Ectodermal cell (in vitro differentiated cells): ENCODE measurements around the gene OTX2.

ENCODE experiments used
- H3K27ac ChIP-seq: 2 replicates; pipeline ENCODE4 v1.7.0; 2013; ENCODE audit warnings: mild to moderate bottlenecking, low read depth, low read length; ENCODE audit not compliant: insufficient read depth, poor library complexity, severe bottlenecking
- H3K27me3 ChIP-seq: 2 replicates; pipeline ENCODE4 v1.7.0; 2013; ENCODE audit warnings: mild to moderate bottlenecking, low read length; ENCODE audit not compliant: insufficient read depth, control insufficient read depth, poor library complexity, severe bottlenecking
- H3K36me3 ChIP-seq: one replicate; pipeline ENCODE4 v1.7.0; 2013; ENCODE audit warnings: low read length; ENCODE audit not compliant: control insufficient read depth, insufficient read depth
- H3K4me1 ChIP-seq: one replicate; pipeline ENCODE4 v1.7.0; 2013; ENCODE audit warnings: low read length; ENCODE audit not compliant: control insufficient read depth, insufficient read depth
- H3K4me3 ChIP-seq: 2 replicates; pipeline ENCODE4 v1.7.0; 2013; ENCODE audit warnings: low read depth, low read length, control low read depth; ENCODE audit not compliant: insufficient read depth
- H3K9me3 ChIP-seq: 2 replicates; pipeline ENCODE4 v1.7.0; 2013; ENCODE audit warnings: mild to moderate bottlenecking, low read length, moderate library complexity; ENCODE audit not compliant: control insufficient read depth
- WGBS, 2 experiments: methylation state at CpG; one replicate each; pipeline ENCODE4 v1.1.7; 2013; ENCODE audit warnings: missing lambda C conversion rate in 2 of 2; 5-methylcytosine and 5-hydroxymethylcytosine counted together

Gene OTX2

DNA sequence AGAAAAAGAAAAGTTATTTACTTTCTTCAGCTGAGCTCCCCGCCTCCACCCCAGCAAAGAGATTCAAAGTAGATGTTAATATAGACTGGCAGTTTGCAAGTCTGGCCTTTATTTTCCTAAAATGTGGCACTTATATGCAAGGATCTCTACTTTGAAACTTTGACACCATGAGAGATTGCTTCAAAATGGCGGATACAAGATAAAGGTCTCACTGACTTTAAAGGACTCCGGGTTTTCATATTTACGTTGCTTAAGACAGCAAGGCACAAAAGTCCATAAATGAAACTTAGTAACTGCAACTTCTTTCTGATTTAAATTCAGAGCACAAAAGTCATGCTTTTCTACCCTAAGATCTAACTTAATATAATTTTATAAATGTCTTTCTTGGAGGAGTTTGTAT, 3.5 kb downstream of the OTX2 start:
- H3K4me3 ChIP-seq = peak overlapping the region; percentile 83
- peaks cover 100% of the 10 kb centered on the region for H3K27me3 ChIP-seq
- no peaks in the 10 kb centered on the region for H3K9me3 ChIP-seq
- peaks cover 4% of the 10 kb centered on the region for H3K4me1 ChIP-seq
- peaks cover 18% of the 10 kb centered on the region for H3K36me3 ChIP-seq
- 0 to 4% methylated on average over 4 of the region's 4 CpGs for WGBS, 2 experiments
- no peak overlapping the region for H3K27ac ChIP-seq

- Histone ChIP-seq H3K27ac (peak overlapping the region; percentile 52), H3K4me1 (peaks cover 5% of the 10 kb centered on the region), H3K4me3 (peak overlapping the region; percentile 83), H3K9me3 (no peaks in the 10 kb centered on the region), H3K27me3 (peaks cover 100% of the 10 kb centered on the region), H3K36me3 (peaks cover 18% of the 10 kb centered on the region)
- WGBS, 2 experiments = 0% methylated on average over 6 of the region's 9 CpGs
These were observed 4.1 kb downstream of the OTX2 start for GRCh38 chr14:56805992-56806727.

- no peaks in the 10 kb centered on the region for H3K9me3 ChIP-seq
- H3K4me1 ChIP-seq = peaks cover 13% of the 10 kb centered on the region
- peaks cover 18% of the 10 kb centered on the region for H3K36me3 ChIP-seq
- WGBS, 2 experiments = 1% methylated on average over 17 to 18 of the region's 18 CpGs
- H3K27me3 ChIP-seq = peaks cover 100% of the 10 kb centered on the region
- H3K4me3 ChIP-seq = peak overlapping the region; percentile 83
- peak overlapping the region; percentile 52 for H3K27ac ChIP-seq
These were observed 4.9 kb downstream of the OTX2 start for GRCh38 chr14:56805201-56805991.

DNA sequence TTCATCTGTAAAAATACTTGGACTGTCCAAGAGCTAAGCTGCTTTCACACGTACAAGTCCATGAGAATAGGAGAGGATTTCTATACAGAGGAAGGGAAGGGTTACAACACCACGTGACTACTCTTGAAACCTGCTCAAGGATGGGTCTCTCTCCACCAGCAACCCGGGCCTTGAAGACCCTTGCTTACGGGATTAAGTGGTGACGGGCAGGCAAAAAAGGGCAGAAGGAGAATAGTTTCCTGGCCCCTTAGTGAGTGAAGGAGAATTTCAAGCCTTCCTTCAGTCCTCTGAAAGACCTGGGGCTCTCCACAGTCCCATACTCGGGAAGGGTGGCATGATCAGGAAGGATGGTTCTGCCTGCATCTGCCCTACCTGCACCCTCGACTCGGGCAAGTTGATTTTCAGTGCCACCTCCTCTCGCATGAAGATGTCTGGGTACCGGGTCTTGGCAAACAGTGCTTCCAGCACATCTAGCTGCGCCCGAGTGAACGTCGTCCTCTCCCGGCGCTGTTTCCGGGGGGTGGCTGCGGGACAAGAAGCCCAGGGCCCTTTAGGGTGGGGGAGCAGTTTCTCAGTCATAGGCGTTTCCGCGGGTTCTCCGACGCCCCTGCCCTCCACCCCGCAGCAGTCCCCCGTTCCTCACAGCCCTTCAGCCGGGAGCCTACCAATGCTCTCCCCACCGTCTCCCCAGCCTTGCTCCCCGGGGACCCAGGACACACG, 6.3 kb downstream of the OTX2 start:
- Histone ChIP-seq H3K9me3 (no peaks in the 10 kb centered on the region), H3K27ac (no peak overlapping the region), H3K4me3 (peak overlapping the region; percentile 83), H3K4me1 (peaks cover 15% of the 10 kb centered on the region), H3K36me3 (peaks cover 18% of the 10 kb centered on the region), H3K27me3 (peaks cover 100% of the 10 kb centered on the region)
- 6 to 7% methylated on average over 29 of the region's 29 CpGs for WGBS, 2 experiments

GRCh38 chr14:56801920-56802319, 8.4 kb downstream of the OTX2 start:
- 79 to 82% methylated on average over 3 of the region's 3 CpGs for WGBS, 2 experiments
- Histone ChIP-seq H3K27me3 (peaks cover 100% of the 10 kb centered on the region), H3K4me3 (peak overlapping the region; percentile 83), H3K9me3 (no peaks in the 10 kb centered on the region), H3K36me3 (peaks cover 18% of the 10 kb centered on the region), H3K27ac (no peak overlapping the region), H3K4me1 (peaks cover 26% of the 10 kb centered on the region)

DNA sequence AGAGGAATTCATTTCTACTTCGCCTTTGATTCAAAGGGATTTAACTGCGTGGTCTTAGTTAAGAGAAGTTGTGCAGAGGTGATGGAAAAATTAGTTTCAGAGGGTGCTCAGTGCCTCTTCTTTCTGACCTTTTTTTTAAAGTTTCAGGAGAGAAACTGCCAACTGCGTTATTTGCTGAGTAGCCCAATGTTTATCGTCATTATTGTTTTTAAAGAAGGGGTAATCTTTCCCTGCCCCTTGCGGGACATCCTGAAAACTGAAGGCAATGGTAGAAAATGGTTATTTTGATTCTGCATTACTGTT, 11.0 kb downstream of the OTX2 start:
- Histone ChIP-seq H3K27me3 (peaks cover 100% of the 10 kb centered on the region), H3K36me3 (peaks cover 11% of the 10 kb centered on the region), H3K4me3 (no peak overlapping the region)

DNA sequence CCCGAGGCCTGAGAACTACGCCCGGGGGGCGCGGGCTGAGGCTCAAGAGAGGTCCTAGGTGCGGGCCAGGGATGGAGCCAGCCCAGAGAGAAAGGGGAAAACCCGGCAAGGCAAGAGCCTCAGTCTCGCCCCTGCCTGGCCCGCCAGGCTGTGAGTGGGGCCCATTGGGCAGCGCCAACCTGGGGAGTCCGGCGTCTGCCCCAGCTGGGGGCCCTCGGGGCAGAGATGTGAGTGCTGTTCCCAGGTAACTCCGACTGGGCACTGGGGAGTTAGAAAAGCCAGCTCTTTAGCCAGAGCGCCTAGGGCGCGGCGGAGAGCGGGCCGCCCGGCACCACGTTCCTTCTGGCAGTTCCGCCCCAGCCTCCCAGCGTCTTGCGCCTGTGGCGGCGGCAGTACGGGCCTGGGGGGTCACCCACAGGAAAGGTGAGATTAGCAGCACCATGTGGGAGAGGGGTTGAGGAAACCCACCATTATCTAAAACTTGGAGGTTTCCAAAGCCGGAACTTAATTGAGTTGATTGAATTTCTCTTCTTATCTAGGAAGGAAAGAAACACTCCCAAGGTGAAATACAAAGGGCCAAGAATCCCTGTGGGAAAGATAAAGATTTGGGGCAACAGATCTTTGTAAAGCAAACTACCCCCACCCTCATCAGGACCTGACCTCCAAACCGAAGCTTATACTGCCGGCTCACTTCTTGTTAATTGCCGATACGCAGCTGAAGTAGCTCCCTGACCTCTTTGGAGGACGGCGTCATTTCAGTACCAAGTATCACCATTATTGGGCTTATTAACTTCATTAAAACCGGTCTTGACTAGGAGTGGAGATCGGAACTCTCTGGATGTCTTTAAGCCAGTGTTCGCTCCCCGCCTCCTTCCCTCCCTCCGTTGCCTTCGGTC, 11.6 kb downstream of the OTX2 start:
- H3K27ac ChIP-seq = no peak overlapping the region
- H3K36me3 ChIP-seq = peaks cover 6% of the 10 kb centered on the region
- peaks cover 100% of the 10 kb centered on the region for H3K27me3 ChIP-seq
- no peaks in the 10 kb centered on the region for H3K9me3 ChIP-seq
- 5 to 7% methylated on average over 40 to 41 of the region's 41 CpGs for WGBS, 2 experiments
- peak overlapping the region; percentile 21 for H3K4me3 ChIP-seq
- peaks cover 27% of the 10 kb centered on the region for H3K4me1 ChIP-seq

More for the DNA sequence above, 11.0 kb downstream of the OTX2 start:
- WGBS, 2 experiments = 11 to 13% methylated on average over 5 of the region's 5 CpGs
- Histone ChIP-seq H3K27ac (no peak overlapping the region), H3K4me1 (peaks cover 27% of the 10 kb centered on the region), H3K9me3 (no peaks in the 10 kb centered on the region)

- Histone ChIP-seq H3K27ac (no peak overlapping the region), H3K27me3 (peaks cover 100% of the 10 kb centered on the region), H3K9me3 (no peaks in the 10 kb centered on the region), H3K36me3 (peaks cover 3% of the 10 kb centered on the region), H3K4me1 (peaks cover 27% of the 10 kb centered on the region), H3K4me3 (peak overlapping the region; percentile 21)
- WGBS, 2 experiments = 4 to 5% methylated on average over 77 of the region's 77 CpGs
These were observed 12.5 kb downstream of the OTX2 start for GRCh38 chr14:56797569-56798446.

- H3K4me1 ChIP-seq = peaks cover 27% of the 10 kb centered on the region
- H3K4me3 ChIP-seq = peak overlapping the region; percentile 21
- peaks cover 99% of the 10 kb centered on the region for H3K27me3 ChIP-seq
- no peak overlapping the region for H3K27ac ChIP-seq
- no peaks in the 10 kb centered on the region for H3K9me3 ChIP-seq
- no peaks in the 10 kb centered on the region for H3K36me3 ChIP-seq
- 20 to 22% methylated on average over 23 of the region's 23 CpGs for WGBS, 2 experiments
These were observed 13.2 kb downstream of the OTX2 start for GRCh38 chr14:56797003-56797568.
